Left lung (tissue), 10 donors: ENCODE data around the gene HAGHL. TPM values are rescaled to one million over a fixed set of nuclear protein-coding genes. Genes with fewer than 3 reads are reported as not detected.
A peak's percentile ranks its signal among the peaks of the same experiment; 100 is the strongest.

Experiments used
- ATAC-seq: fragments of 200-7000 bp; cut with Tn5 transposase; one replicate; pipeline ENCODE4 v1.9.1; 2020; ENCODE audit warnings: moderate library complexity
- DNase-seq, 4 donors: peaks; one replicate each; pipeline ENCODE4 v3.0.0-alpha.2; 2013 to 2020
- H3K27ac ChIP-seq, 2 donors: fragments of 200-600 bp; sonication (generic) in 1 of 2; one replicate each; pipeline versions ENCODE4 v1.5.0 to v1.8.0; 2020 to 2021
- H3K27me3 ChIP-seq, 2 donors: fragments of 200-600 bp; sonication (generic) in 1 of 2; one replicate each; pipeline versions ENCODE4 v1.5.0 to v1.8.0; 2020 to 2021
- H3K36me3 ChIP-seq, 2 donors: fragments of 200-600 bp; sonication (generic) in 1 of 2; one replicate each; pipeline versions ENCODE4 v1.5.0 to v1.8.0; 2020 to 2021
- H3K4me1 ChIP-seq, 2 donors: fragments of 200-600 bp; one replicate each; pipeline ENCODE4 v1.8.0; 2021
- H3K4me3 ChIP-seq, 2 donors: fragments of 200-600 bp; sonication (generic) in 1 of 2; one replicate each; pipeline versions ENCODE4 v1.5.0 to v1.8.0; 2020 to 2021; ENCODE audit warnings: mild to moderate bottlenecking in 1 of 2
- H3K9me3 ChIP-seq, 2 donors: fragments of 200-600 bp; sonication (generic) in 1 of 2; one replicate each; pipeline versions ENCODE4 v1.5.0 to v1.8.0; 2020 to 2021
- CTCF ChIP-seq, 2 donors: fragments of 200-600 bp; sonication (generic) in 1 of 2; IDR thresholded peaks; one replicate each; pipeline versions ENCODE4 v1.5.0 to v1.8.0; 2021; ENCODE audit warnings: antibody characterized with exemption in 2 of 2
- intact Hi-C, 2 donors: fragments of 100-400 bp; cut with DNase I; formaldehyde crosslinking; loops; one replicate each; pipeline versions ENCODE4 v1.11.2 to v1.14.2; 2022
- polyA plus RNA-seq, 6 donors: library from polyadenylated mRNA; unstranded; fragments of 120-200 nt; gene quantifications; one replicate each; pipeline ENCODE4 v1.2.1, GENCODE V29; 2013; ENCODE audit not compliant: insufficient read length in 6 of 6
- total RNA-seq, 2 donors: library from RNA; stranded (reverse); fragmentation: NEBNext Ultra II Directional; extraction: Animal tissue kit (Norgen Biotek cat#: 25700); gene quantifications; one replicate each; pipeline ENCODE4 v1.2.1, GENCODE V29; 2021
- donor health status: DM: no; HTN: yes; CAD: no.
- donor health status: DM: no; HTN: no; CAD: no.

HAGHL gene
- total and polyA plus RNA-seq, 8 donors = 2.4 to 9.9 (median 4.4) TPM

GRCh38 chr16:766008-766819 is 39.3 kb downstream of the HAGHL start:
- no peaks in the 10 kb centered on the region for H3K36me3 ChIP-seq
- no peak overlapping the region for H3K4me3 ChIP-seq
- TF ChIP-seq CTCF (IDR thresholded peaks at IDR 0.05) = no peak
- intact Hi-C loops = no loop called here
- H3K4me1 ChIP-seq = no peaks in the 10 kb centered on the region
- no peak for ATAC-seq
- H3K27ac ChIP-seq = no peak overlapping the region
- H3K9me3 ChIP-seq = no peaks in the 10 kb centered on the region
- no peak for DNase-seq
- peaks cover 0 to 48% of the 10 kb centered on the region in 2 donors for H3K27me3 ChIP-seq

- Histone ChIP-seq H3K27me3 (peaks cover 0 to 42% of the 10 kb centered on the region in 2 donors), H3K4me1 (no peaks in the 10 kb centered on the region), H3K4me3 (no peak overlapping the region), H3K27ac (no peak overlapping the region), H3K9me3 (no peaks in the 10 kb centered on the region), H3K36me3 (no peaks in the 10 kb centered on the region)
- intact Hi-C loops = no loop called here
- no peak for ATAC-seq
- TF ChIP-seq CTCF (IDR thresholded peaks at IDR 0.05) = no peak
- no peak for DNase-seq
These were observed 40.1 kb downstream of the HAGHL start for GRCh38 chr16:766820-767640.

- no peak for ATAC-seq
- Histone ChIP-seq H3K4me3 (no peak overlapping the region), H3K4me1 (no peaks in the 10 kb centered on the region), H3K27me3 (peaks cover 0 to 39% of the 10 kb centered on the region in 2 donors), H3K36me3 (no peaks in the 10 kb centered on the region), H3K9me3 (no peaks in the 10 kb centered on the region), H3K27ac (no peak overlapping the region)
- TF ChIP-seq CTCF (IDR thresholded peaks at IDR 0.05) = no peak
- intact Hi-C loops = no loop called here
- DNase-seq = no peak
These were observed 40.9 kb downstream of the HAGHL start for GRCh38 chr16:767743-768235.

DNA sequence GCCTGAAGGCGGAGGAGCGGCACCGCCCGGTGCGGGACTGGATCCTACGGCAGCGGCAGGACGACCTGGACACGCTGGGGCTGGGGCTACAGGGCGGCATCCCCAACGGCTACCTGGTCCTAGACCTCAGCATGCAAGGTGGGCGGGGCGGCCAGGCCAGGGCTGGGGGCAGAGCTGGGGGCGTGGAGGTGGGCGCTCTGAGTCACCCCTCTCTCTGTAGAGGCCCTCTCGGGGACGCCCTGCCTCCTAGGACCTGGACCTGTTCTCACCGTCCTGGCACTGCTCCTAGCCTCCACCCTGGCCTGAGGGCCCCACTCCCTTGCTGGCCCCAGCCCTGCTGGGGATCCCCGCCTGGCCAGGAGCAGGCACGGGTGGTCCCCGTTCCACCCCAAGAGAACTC is 41.5 kb downstream of the HAGHL start:
- ATAC-seq (peak; percentile 11), DNase-seq (no peak)
- Histone ChIP-seq H3K36me3 (no peaks in the 10 kb centered on the region), H3K9me3 (no peaks in the 10 kb centered on the region), H3K4me1 (no peaks in the 10 kb centered on the region), H3K27me3 (peaks cover 0 to 35% of the 10 kb centered on the region in 2 donors), H3K27ac (no peak overlapping the region), H3K4me3 (no peak overlapping the region)
- intact Hi-C loops = no loop called here
- no peak for TF ChIP-seq CTCF (IDR thresholded peaks at IDR 0.05)
